Ovary (tissue), 9 donors: ENCODE data around the gene MN1. TPM values are rescaled to one million over a fixed set of nuclear protein-coding genes. Genes with fewer than 3 reads are reported as not detected.

Experiments
- DNase-seq, 5 donors: peaks; one replicate each; pipeline ENCODE4 v3.0.0-alpha.2; 2019 to 2020
- H3K27ac ChIP-seq, 2 donors: fragments of 200-600 bp; one replicate each; pipeline versions ENCODE4 v1.5.1 to v1.8.0; 2019 to 2022
- H3K27me3 ChIP-seq: fragments of 200-600 bp; one replicate; pipeline ENCODE4 v1.8.0; 2022
- H3K36me3 ChIP-seq: fragments of 200-600 bp; sonication (generic); one replicate; pipeline ENCODE4 v1.5.1; 2019
- H3K4me1 ChIP-seq: one replicate; pipeline ENCODE4 v1.8.1; 2013; ENCODE audit warnings: mild to moderate bottlenecking, moderate library complexity; ENCODE audit not compliant: insufficient read depth
- H3K4me3 ChIP-seq: fragments of 200-600 bp; sonication (generic); one replicate; pipeline ENCODE4 v1.5.1; 2017
- H3K9me3 ChIP-seq, 2 donors: fragments of 200-600 bp in 1 of 2; sonication (generic) in 1 of 2; one replicate each; pipeline versions ENCODE4 v1.5.1 to v1.8.1; 2013 to 2019; ENCODE audit warnings: mild to moderate bottlenecking in 1 of 2, moderate library complexity in 1 of 2
- EP300 ChIP-seq: sonication (generic); formaldehyde crosslinking; IDR thresholded peaks from one replicate; pipeline ENCODE4 v1.6.1; 2017; ENCODE audit warnings: antibody characterized with exemption
- POLR2A ChIP-seq: fragments of 450-650 bp; IDR thresholded peaks from one replicate; pipeline ENCODE4 v1.6.1; 2017; ENCODE audit warnings: antibody characterized with exemption, mild to moderate bottlenecking, moderate library complexity
- WGBS, 3 donors: extraction: QIAGEN DNeasy Blood & Tissue Kit in 1 of 3; methylation state at CpG; one replicate each; pipeline versions ENCODE4 v1.1.5 to v1.1.7; 2013 to 2017; 5-methylcytosine and 5-hydroxymethylcytosine counted together
- intact Hi-C, 4 donors: fragments of 100-400 bp; cut with DNase I; formaldehyde crosslinking; loops; one replicate each; pipeline versions ENCODE4 v1.11.0 to v1.15.1; 2022 to 2023
- polyA plus RNA-seq, 2 donors: library from polyadenylated mRNA; stranded (reverse); fragments of 200-250 nt in 1 of 2; fragments of 350-450 nt in 1 of 2; fragmentation: Illumina TruSeq in 1 of 2; extraction: RNeasy Lipid Tissue Mini Kit (QIAGEN cat#74804) in 1 of 2; gene quantifications; one replicate each; pipeline ENCODE4 v1.2.3, GENCODE V29; 2013 to 2014
- total RNA-seq, 7 donors: library from RNA; depleted of rRNA in 2 of 7; stranded (reverse); fragments of >200 nt in 2 of 7; fragmentation: NEBNext Ultra II Directional in 3 of 7; extraction: Animal tissue kit (Norgen Biotek cat#: 25700) in 3 of 7; gene quantifications; one replicate each; pipeline versions ENCODE4 v1.1.0 to v1.2.4, GENCODE V29; 2016 to 2023
- TF ChIP-seq, protein P1 (sequence below), 3 donors: fragments of 450-650 bp in 2 of 3; fragments of 200-600 bp in 1 of 3; IDR thresholded peaks; one replicate each; pipeline versions ENCODE4 v1.5.1 to v1.8.0; 2016 to 2022; ENCODE audit warnings: antibody characterized with exemption in 3 of 3, mild to moderate bottlenecking in 1 of 3
- donor health status: DM: no; HTN: no; CAD: no; lungs with moderate emphysema.
- donor health status: DM: no; HTN: no; CAD: no.
- donor health status: Bipolar disorder and iron deficiency.
- donor health status: DM: yes; HTN: yes; CAD: no.
- donor health status: DM: no; HTN: no; CAD: no.
- donor health status: DM: yes; HTN: yes; CAD: no.

MN1 gene
- total and polyA plus RNA-seq, 9 donors, result 6.7 to 33.5 (median 13.4) TPM

DNA sequence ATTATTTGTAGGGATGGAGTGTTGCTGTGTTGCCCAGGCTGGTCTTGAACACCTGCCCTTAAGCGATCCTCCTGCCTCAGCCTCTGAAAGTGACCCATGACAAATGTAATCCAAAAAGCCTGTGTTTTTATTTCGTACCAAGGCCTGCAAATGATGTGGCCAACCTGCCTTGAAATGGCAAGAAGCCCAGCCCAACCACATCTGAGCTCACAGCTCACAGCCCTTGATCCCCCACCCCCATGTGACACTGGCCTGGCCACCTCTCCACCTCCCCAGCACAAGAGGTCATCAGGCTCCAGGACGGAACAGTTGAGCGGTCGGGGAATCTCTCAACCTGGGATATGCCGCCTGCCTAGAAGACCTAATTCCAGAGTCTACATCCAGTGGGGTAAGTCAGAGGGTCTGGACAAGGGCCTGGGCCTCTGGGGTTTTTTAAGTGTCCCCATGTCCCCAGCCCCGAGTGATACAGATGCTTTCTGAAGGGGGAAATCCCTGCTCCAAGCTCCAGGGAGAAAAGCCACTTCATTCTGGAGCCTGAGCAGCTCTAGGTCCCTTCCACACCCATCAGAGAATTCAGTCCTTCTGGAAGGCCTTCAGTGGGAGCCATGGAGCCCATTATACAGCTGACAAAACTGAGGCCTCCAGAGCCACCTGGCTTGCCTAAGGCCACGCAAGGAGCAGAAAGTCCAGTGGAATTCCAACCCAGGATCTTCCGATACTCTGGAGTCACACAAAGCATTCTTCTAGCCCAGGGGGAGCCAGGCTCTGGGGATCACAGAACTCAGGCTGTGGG, 70.7 kb downstream of the MN1 start:
- TF ChIP-seq, protein P1, sequence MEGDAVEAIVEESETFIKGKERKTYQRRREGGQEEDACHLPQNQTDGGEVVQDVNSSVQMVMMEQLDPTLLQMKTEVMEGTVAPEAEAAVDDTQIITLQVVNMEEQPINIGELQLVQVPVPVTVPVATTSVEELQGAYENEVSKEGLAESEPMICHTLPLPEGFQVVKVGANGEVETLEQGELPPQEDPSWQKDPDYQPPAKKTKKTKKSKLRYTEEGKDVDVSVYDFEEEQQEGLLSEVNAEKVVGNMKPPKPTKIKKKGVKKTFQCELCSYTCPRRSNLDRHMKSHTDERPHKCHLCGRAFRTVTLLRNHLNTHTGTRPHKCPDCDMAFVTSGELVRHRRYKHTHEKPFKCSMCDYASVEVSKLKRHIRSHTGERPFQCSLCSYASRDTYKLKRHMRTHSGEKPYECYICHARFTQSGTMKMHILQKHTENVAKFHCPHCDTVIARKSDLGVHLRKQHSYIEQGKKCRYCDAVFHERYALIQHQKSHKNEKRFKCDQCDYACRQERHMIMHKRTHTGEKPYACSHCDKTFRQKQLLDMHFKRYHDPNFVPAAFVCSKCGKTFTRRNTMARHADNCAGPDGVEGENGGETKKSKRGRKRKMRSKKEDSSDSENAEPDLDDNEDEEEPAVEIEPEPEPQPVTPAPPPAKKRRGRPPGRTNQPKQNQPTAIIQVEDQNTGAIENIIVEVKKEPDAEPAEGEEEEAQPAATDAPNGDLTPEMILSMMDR (IDR thresholded peaks at IDR 0.05), result no peak
- TF ChIP-seq POLR2A, result no peak
- no peak for TF ChIP-seq EP300
- Histone ChIP-seq H3K4me3 (no peak overlapping the region), H3K27me3 (no peaks in the 10 kb centered on the region), H3K36me3 (no peaks in the 10 kb centered on the region), H3K9me3 (no peaks in the 10 kb centered on the region), H3K4me1 (peaks cover 4% of the 10 kb centered on the region), H3K27ac (no peak overlapping the region)
- 89 to 93% (median 90%) methylated on average over 8 to 9 of the region's 9 CpGs for WGBS, 3 donors
- intact Hi-C loops, result no loop called here
- peak in 1 of 5 donors; percentile 17 for DNase-seq

DNA sequence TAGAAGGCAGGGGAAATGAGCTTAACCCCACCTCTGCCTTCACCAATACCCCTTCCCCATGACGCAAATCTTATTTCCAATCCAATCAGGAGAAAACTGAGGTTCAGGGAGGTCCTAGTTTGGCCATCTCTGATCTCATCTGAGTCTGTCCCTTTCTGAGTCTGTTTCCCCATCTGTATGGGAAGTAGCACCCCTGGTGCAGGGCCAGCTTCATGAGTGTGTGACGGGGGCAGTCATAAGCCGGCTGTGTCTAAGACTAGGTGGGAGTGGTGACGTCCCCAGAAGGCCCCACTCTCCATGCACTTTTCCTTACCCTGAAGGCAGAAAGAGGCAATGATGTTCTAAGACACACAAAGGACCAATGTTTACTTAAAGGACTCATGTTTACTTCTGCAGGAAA, 72.3 kb downstream of the MN1 start:
- peaks cover 4% of the 10 kb centered on the region for H3K4me1 ChIP-seq

DNA sequence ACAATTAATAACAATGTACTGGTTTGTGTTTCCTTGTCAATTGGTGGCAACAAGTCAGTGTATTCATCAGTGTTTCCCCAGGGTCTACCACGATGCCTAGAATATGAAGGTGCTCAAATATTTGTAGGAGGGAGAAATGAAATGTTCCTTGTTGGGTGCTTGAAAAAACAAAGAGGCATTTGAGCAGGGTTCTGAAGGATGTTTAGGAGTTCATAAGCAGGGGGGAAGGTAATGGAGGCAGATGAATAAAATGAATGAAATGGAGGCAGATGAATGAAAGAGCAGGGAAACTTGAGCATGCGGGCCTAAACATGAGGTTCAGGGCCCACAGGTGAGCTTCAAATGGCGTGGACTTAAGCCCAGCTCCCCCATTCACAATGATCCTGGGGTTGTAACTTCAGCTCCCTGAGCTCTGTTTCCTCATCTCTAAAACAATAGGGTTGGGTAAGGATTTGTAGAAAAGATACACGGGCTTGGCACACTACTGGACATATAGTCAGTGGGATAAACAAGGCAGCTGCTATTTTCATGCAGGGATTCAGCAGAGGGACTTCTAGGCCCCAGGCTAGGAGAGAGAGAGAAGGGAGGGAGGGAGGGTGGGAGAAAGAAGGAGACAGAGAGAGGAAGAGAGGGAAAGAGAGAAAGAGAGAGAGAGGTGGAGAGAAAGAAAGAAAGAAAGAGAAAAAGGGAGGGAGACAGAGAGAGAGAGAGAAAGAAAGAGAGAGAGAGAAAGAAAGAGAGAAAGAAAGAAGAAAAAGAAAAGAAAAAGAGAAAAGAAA, 73.7 kb downstream of the MN1 start:
- Histone ChIP-seq H3K27ac (no peak overlapping the region), H3K36me3 (no peaks in the 10 kb centered on the region), H3K4me3 (no peak overlapping the region), H3K4me1 (peaks cover 4% of the 10 kb centered on the region), H3K27me3 (no peaks in the 10 kb centered on the region), H3K9me3 (no peaks in the 10 kb centered on the region)
- no peak for DNase-seq
- 88 to 92% (median 90%) methylated on average over 4 of the region's 4 CpGs for WGBS, 3 donors
- intact Hi-C loops, result no loop called here
- TF ChIP-seq EP300, result no peak
- TF ChIP-seq, protein P1 (IDR thresholded peaks at IDR 0.05), result no peak
- TF ChIP-seq POLR2A, result no peak

More for the DNA sequence above, 72.3 kb downstream of the MN1 start:
- no peaks in the 10 kb centered on the region for H3K9me3 ChIP-seq
- no peaks in the 10 kb centered on the region for H3K27me3 ChIP-seq
- H3K4me3 ChIP-seq, result no peak overlapping the region
- TF ChIP-seq POLR2A (no peak), EP300 (no peak)
- TF ChIP-seq, protein P1 (IDR thresholded peaks at IDR 0.05), result no peak
- no peak overlapping the region for H3K27ac ChIP-seq
- intact Hi-C loops, result no loop called here
- WGBS, 3 donors, result 93 to 94% (median 93%) methylated on average over 4 of the region's 4 CpGs
- DNase-seq, result peak in 1 of 5 donors; percentile 13
- no peaks in the 10 kb centered on the region for H3K36me3 ChIP-seq

DNA sequence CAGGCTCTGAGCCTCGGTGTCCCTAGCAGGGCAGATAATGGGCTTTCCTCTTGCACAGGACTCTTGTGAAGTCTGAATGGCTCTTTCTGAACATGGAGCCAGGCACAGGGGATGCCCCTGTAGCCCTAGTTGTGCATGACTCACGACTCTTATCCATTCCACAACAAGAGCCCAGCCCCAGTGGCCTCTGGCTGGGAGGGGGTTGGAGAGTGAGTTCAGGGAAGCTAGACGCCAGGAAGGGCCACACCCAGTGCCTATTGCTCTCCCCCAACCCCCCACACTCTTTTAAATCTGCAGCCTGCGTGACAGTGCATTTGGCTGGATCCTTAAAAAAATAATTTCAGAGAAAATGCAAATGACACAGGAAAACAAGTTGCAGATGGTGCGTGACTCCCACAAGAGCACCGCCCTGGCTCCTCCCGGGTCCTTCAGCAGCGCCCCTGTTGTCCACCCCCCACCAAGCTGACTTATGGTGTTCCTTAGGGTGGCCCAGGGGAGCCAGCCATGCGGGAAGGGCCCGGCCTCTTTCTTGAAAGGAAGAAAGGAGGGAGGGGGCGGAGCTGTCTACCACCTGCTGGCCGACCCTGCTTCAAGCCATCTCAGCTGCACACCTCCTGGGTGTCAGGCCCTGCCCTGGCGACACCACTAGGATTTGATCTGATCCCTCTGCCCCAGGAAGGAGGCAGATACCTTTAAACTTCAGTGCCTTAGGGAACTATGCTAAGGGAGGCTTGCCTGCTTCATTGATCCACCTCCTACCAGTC, 74.7 kb downstream of the MN1 start:
- H3K4me3 ChIP-seq, result no peak overlapping the region
- no peaks in the 10 kb centered on the region for H3K36me3 ChIP-seq
- peak; percentile 39 to 75 (median 59) for DNase-seq
- intact Hi-C loops, result no loop called here
- H3K27ac ChIP-seq, result no peak overlapping the region
- no peaks in the 10 kb centered on the region for H3K9me3 ChIP-seq
- no peaks in the 10 kb centered on the region for H3K27me3 ChIP-seq
- TF ChIP-seq POLR2A (no peak), EP300 (no peak)
- TF ChIP-seq, protein P1 (IDR thresholded peaks at IDR 0.05), result no peak
- WGBS, 3 donors, result 31 to 36% (median 33%) methylated on average over 13 of the region's 13 CpGs
- peaks cover 4% of the 10 kb centered on the region for H3K4me1 ChIP-seq
